Left hindlimb (tissue), 1 donor: ENCODE data around the gene SYT15.

Experiments
- DNase-seq: peaks from one replicate; pipeline ENCODE4 v3.0.0-alpha.2; 2018

SYT15 gene

DNA sequence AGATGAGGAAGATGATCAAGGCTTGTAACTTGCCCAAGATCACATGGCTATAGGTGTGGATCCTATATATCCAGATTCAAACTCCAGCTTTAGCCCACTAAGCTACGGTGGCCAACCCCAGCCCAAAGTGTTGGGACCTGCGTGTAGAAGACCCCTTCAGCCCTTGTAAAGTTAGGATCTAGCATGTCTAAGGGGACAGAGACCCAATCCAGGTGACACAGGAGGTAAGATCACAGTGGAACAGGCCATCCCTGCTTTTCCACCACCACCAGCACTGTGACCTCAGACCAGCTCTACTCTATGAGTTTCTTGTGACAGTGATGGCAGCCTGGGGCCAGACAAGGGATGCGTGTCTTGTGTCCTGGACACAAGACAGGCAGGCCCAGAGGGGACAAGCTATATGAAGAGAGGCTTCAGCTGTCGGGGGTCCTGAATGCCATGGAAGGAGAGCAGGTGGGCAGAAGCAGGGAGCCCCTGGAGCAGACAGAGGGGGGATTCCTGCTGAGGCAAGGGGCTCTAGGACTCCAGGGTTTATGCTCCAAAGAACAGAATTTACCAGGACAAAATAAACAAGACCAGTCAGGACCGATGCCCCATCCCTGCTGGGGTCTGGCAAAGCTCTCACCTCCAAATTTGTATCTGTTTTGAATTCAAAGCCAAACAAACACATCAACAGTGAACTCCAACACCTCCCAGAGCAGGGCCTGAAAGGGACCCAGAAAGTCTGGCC lies 32.9 kb upstream of the SYT15 start:
- DNase-seq = peak; percentile 13

DNA sequence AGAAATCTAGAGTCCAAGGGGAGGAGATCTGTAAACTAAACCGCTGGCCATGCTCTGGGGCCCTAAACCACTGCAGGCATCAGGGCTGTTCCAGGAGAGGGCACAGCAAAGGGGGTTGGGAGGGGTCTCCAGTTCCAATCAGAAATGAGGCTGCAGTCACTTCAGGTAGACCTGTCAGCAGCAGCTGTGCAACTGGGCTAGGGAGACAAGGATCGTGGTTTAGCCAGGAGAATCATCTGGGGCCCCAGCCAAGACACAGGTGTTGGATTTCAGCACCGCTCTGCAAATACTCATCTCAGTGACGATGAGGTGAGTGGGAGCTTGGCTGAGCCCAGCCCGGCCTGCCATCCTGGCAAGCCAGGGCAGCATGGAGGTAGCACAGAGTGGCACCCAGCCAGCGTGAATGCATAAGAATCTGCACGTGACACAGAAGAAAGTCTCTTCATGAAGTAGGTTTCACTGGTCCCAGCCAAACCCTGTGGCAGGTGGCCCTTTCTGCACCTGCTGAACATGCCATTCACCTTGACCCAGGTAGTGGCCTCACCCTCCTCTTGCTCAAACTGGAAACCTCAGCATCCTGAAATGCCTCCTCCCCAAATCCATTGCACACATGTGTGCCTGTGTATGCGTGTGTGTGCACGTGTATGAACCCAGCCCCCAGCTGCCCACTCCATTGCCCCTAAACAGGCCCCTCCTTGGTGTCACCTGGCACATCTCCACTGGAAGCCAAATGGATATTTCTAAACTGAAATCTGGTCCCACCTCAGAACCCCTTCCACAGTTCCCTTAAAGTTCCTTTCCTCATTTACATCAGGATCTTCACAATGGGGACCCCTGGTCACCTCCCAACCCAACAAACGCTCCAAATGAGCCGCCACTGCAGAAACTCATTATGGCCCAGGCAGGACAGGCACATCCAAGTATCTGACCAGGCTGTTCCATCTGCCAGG lies 32.1 kb upstream of the SYT15 start:
- DNase-seq = peak; percentile 37

DNA sequence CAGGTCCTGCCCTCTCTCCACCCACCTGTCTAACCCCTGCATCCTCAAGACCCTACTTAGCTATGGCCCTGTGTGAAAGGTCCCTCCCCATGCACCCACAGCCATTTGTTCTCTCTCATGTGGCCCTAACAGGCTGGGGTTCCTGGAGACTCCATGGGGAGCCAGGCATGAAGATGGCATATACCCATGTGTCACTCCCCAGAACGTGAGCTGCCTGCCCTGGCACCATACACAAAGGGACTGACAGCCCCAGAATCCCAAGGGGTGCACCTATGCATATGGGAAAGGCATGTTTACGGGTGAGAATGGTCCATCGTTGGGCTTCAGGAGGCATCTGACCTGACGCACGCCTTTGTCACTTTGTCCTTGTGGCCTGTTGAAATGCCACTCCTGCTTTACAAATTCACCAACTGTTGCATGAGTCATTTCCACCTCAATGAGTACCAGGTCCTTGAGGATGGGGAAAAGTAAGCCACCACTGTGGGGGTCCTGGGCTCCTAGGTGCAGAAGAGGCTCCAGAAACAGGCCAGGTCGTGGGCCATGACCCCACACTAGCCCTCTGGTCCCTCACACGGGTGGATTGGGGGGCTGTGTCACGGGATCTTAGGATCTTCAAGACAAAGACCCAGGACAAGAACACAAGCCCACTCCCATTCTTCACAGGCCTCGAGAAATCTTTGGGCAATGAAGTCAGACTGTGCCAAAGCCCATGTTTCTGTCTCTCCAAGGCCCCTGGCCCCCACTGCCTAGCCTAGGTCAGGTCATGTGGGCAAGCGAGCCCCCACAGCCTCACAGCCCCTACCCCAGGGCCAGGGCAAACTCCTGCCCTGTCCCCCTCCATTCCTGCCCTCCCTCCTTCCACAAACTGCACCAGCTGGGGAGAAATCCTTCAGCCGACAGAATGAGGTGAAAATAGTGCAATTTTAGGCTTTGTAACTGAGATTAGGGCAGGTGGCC lies 31.1 kb upstream of the SYT15 start:
- peak; percentile 25 for DNase-seq

DNA sequence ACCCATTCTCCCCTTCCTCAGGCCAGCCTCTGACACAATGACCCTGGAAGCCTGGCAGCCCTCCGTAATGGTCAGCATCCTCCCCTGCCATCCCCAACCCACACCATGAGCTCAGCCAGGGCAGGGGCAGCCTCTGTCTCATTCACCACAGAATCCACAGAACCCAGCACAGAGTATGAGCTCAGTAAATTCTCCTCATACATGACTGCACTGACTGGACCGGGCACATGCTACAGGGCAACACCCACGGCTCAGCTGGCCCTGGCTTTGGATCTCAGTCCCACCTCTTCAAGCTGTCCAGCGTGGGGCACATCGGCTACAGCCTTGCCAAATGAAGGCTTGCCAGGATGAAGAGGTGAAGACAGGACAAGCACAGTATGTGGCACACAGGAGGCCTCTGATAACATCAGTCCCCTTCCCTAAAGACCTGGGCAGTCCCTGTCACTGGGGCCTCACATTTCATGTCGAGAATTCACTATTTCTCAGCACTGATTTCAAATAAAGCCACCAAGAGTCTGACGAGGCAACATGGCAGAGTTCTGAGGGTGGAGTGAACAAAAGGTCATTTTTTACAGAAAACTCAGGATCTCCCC lies 30.3 kb upstream of the SYT15 start:
- DNase-seq = peak; percentile 15

DNA sequence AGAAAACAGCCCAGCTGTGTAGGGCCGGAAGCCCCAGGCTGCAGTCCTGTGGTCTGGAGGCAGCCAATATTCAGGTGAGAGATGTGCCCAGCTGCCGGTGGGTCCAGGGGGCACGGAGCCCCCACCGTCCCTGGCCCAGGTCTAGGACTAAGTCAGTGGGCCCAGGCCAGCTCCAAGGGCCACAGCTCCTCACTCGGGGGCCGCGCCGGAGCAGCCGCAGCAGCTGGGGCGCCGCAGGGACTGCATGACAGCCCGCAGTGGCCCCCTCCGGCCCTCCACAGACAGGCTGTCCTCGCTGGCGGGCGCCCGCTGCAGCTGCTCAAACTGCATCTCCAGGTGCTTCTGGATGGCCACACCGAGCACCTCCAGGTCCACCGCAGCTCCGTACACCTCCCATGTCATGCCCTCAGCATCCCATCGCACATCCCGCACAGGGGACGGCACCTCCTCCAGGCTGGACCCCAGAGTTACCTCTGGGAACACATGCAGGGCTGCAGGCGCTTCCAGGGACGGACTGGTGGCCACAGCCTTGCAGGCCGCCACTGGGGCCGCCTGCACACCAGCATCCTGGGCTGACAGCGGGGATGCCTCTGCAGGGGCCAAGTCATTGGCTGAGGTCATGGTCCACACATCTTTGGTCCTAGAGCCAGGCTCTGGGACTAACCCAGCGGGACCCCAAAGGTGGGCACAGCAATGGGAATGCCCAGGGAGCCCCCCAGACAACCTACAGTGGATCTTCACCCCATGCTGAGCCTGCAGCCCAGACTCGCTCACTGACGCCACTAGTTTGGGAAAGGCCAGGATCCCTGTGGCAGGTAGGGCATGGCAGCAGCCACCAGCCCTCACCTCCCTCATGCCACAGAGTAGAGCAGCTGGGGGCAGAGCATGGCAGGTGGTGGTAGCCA lies 29.5 kb upstream of the SYT15 start:
- peak; percentile 29 for DNase-seq

DNA sequence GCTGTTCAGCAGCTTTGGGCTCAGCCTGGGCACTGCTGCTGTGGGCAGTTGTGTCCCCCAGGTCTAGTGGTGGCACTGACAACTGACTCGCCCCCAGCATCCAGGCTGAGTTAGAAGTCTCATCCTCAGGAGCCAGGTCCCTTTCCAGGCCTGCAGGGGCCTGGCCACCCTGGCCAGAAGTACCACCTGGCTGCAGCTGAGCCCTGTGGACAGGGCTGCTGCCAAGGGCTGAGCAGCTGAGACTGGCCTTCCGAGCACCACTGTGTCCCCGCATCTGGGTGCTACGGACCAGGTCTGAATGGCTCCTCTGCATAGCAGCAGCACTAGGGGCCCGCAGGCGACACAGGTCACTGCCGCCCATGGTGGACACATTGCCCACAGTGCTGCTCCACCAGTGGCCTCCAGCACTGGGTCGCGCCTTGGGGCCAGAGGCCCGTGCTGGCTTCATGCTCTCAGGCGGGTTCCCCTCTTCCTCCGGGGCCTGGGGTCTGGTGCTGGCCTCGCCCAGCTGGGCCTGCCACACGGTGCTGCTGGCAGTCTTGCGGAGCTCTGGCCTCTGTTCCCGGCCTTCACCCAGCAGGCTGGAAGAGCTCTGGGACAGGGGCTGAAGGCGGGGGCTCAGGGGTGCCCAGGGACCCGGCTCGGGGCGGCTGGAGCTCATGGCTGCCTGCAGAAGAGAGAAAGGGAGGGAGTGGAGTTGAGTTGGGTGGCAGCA lies 28.7 kb upstream of the SYT15 start:
- peak; percentile 27 for DNase-seq

DNA sequence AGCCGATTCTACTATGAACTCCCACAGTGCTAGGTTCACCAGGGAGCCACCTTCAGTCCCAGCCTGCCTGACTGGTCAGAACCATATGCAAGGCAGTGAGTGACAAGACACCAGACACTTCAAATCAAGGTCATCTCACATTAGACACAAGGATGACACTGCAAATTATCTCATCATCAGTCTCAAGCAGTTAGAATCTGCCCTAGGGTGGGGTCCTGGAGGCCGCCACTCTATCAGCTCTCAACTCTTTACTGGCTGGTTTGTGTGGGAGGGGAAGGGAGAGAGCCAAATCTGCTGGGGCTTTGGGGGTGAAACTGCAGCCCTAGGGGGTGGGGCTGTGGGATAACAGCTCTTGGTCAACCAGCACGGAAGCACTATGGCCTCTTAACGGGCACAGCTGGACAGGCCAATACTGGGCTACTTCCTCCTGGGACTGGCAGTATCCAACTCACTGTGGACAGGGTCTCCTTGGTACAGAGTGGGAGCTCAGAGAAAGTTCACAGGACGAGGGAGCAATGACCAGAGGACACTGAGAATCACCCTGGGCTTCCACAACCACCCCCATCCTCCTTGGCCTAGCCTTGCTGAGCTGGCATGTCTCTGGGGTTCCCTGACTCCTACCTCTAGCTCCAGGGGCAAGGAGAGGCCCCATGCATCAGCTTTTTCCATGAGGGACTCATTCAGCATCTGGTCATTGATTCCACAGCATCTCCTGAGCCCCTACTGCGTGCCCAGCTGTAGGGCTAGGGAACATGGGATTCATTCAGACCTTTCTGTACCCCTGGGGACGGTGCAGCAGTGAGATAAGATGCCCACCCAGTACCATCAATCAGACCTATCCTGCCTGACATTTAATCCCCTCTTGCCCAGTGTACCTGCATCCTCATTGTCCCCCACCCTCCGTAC lies 27.9 kb upstream of the SYT15 start:
- DNase-seq = peak; percentile 27

DNA sequence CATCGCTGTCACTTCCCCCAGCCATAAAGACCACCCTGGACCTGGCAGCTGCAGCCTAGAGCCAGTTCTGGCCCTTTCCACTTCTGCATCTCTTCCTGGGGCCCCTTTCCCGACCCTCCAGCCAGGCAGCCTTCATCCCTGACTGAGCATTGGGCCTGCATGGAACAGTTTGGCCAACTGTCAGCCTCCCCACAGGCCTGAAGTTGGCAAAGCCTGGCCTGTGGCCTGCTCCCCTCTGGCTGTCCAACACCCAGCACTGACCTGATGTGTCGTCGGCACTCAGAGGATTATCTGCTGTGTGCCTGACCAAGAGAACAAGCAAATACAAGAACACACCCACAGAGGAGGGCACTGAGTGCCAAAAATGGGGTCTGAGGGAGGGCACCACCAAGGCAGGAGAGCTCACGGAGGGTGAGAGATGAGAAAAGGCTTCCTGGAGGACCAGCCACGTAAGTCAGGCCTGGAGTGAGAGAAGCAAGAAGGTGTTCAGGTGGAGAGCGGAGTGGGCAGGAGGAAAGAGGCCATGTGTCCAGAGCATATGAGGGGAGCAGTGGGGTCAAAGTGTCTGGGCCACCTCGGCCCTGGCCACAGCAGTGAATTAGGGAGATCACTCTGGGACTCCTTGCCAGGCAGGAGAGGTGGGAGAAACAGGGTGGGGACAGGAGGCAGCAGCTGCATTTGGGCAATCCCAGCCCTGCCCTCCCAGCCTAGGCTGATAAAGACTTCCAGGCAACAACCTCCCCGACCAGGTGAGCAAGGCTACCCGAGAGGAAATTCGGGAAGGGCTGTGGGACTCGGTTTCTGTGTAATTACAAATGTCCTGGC lies 27.0 kb upstream of the SYT15 start:
- DNase-seq = peak; percentile 29

DNA sequence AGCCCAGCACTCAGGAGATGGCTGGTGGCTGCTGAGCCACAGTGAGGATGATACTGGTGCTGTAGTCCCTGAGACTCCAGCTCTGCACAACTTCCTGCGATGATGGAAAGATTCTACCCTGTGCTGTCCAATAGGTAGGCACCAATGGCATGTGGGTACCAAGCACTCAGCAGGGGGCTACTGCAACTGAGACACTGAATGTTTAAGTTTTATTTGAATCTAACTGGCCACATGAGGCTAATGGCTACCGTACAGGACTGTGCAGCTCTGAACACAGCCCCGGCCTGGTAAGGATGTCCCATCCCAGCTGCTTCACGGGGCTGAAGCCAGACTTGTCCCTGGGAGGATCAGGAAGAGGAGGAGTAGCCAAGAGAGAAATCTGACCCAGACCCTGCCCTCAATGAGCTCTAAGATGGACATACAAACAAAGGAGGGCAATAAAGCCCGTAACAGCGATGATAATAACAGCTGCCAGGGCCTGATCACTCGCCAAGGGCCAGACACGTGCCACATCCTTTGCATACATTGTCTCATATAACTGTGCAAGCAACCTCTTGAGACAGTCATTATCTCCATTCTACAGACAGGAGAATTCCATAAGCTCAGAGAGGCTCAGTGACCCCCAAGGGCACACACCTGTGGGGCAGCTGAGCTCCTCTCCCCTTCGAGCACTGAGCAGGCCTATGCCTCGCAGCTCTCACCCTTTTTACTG lies 26.2 kb upstream of the SYT15 start:
- peak; percentile 46 for DNase-seq

DNA sequence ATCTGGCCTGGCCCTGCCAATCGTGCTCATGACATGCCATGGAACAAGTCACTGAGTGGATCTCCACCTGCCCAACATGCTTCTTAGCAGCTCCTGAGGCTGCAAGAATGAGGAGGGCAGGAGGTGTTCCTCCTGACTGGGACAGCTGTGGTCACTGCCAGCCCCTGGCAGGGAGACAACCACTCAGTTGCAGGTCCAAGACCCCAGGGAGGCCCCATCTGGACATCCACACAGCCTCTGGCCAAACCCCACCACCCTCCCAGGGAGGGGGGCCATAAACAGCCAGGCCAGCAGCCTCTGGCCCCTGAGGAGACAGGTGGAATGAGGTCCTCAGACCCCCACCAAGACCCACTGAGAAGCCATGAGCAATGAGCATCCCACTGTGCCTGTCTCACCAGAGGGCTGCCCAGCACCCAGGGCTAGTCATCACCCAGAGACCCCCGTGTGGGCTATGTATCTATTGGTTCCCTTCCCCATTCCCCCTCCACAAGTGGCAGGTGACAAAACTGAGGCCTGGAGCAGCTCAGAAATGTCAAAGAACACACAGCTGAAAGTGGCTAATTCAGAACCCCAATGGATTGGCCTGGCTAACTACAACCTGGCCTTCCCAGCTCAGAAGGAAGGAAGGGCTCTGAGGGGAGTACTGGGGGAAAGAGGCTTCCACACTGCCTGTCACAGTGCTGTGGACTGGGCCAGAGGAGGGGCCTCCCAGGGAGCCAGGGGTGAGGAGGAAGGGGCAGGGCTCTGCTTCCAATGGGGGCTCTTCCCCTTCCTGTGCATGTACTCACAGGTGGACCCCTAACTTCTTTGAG lies 25.5 kb upstream of the SYT15 start:
- peak; percentile 21 for DNase-seq

DNA sequence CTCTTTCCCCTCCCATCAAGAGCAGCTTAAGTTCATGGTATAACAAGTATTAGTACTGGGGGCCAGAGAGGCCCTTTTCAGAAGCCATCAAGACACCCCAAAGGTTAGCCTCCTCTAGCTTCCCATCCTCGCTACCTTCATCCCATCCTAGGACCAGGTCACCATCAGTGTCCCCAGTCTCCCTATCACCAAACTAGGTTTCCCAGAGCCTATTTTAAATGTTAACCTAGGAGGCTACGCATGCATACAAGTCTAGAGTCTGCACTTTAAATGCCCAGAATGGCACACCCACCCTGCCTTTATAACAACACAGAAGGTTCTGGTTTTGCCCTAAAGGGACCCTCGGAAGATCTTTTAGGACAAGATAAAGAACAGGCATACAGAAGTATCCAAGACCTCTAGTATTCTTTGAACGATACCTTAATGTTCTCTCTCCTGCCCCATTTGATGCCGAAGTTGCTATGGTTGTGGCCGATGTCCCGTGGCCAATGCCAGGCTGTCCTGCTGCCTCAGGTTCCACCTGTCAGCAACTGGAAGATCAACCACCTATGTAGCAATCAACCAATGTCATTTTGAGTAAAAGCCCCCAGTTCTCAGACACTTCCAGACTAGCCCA lies 24.7 kb upstream of the SYT15 start:
- no peak for DNase-seq

DNA sequence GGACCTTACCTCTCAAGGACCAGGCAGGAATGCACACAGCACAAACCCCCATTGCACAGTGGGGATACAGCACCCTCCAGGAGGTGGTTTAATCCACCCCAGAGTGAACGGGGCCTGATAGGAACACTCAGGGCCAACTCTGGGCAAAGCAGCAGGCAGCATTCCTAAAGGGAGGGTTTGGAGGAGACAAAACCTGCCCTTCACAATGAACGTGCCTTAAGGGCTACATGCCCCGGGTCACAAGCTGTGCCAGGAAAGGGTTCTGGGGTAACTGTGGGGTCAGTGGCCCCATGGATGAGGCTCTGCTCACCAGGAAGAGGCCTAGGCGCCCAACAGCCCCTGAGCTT lies 23.6 kb upstream of the SYT15 start:
- DNase-seq = no peak

DNA sequence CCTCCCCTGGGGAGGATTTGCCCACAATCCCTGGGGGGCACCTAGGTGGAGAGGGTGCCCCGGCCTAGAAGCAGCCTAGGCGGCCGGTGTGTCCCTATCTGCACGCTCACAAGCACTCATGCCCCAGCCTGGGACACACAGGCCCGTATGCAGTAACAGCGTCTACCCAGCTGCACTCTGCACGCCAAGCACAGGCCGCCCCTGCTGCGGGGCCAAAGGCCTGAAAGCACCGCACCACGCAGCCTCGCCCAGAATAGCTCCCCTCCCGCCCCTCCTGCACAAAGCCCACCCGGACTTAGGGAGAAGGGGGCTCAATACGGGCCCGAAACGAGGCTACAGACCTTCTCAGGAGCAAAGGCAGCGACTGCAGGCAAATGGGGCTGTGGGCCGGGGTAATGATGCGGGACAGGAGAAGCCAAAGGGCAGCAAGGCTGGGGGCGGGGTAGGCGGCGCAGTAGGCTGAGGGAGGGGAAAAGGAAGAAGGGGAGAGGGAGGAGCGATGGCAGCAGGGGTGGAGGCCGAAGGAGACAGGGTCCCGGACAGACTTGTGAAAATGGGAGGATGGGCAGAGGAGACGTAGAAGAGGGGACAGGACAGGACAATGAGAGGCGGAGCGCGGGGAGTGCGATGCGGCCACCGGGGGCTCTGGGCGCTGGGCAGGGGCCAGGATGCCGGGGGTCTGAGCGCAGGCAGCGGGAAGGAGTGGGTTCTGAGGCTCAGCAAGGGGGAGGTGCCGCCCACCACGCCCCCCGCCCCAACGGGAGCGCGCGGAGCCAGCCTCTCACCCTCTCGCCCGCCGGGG lies 23.0 kb upstream of the SYT15 start:
- DNase-seq = peak; percentile 54

DNA sequence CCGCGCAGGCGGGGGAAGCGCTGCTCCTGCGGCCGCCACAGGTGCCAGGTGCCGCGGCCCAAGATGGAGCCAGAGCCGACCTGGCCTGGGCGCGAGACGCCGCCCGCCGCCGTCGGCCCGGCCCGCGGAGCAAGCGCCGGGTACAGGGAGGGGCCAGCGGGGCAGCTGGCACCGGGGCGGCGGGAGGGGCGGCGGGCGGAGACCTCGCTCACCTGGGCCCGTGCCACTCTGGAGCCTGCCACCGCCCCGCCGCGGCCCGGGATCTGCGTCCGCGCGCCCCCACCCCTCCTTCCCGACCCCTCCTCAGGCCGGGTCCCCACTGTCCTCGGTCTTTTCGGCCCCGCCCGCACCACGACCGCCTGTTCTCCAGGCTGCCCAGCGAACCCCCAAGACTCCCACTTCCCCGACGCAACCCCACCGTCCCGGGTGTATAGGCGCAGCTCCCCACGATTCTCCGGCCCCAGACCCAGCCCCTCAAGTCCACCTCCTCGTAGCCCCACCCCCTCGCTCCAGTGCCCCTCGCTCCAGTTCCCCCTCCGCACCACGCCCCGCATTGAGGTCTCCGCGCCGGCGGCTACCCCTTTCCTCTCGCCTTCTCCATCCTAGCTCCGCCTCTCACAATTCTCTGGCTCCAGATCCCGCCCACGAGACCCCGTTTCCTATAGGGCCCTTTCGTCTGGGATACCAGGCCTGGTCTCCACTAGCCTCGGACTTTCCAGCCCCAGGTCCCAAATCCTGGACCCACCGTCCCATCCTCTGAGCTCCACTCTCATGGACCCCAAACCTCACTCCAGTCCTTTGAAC lies 22.2 kb upstream of the SYT15 start, which contains the start of gene GPRIN2:
TSS of gene GPRIN2 (minus strand) at position 144 of the 804 bp plus-strand sequence. CDS start 5,922 bp downstream, outside the sequence.
- DNase-seq = peak; percentile 40
